Panc1 (cell line): Measurements from ENCODE around the gene PAAF1.

Source experiments
- CTCF ChIP-seq: fragments of 450-650 bp; IDR thresholded peaks from 2 replicates; pipeline ENCODE4 v1.5.1; 2017; ENCODE audit warnings: mild to moderate bottlenecking
- POLR2AphosphoS5 ChIP-seq: IDR thresholded peaks from 2 replicates; pipeline ENCODE4 v1.6.1; 2012; ENCODE audit warnings: mild to moderate bottlenecking, low read depth, low read length, moderate library complexity
- REST ChIP-seq, 2 experiments: IDR thresholded peaks; 2 replicates each; pipeline ENCODE4 v1.6.1; 2011 to 2012; ENCODE audit warnings: low read depth in 2 of 2, control low read depth in 1 of 2, low read length in 1 of 2, mild to moderate bottlenecking in 1 of 2, moderate library complexity in 1 of 2; ENCODE audit not compliant: insufficient read depth in 1 of 2
- SIN3A ChIP-seq: IDR thresholded peaks from 2 replicates; pipeline ENCODE4 v1.6.1; 2012; ENCODE audit warnings: low read depth, mild to moderate bottlenecking, low read length, moderate library complexity, borderline replicate concordance; ENCODE audit not compliant: insufficient read depth

- TF ChIP-seq CTCF (no peak), SIN3A (no peak), REST (IDR thresholded peaks at IDR 0.05; ENCODE audit: insufficient read depth in 1 of 2, low read depth in 2 of 2, low read length in 1 of 2) (no peak), POLR2AphosphoS5 (no peak)
Observed at GRCh38 chr11:73945396-73945795, 68.6 kb downstream of the PAAF1 start.
